Neural cell (in vitro differentiated cells): ENCODE measurements around the gene PDS5B. TPM values are rescaled to one million over a fixed set of nuclear protein-coding genes. Genes with fewer than 3 reads are reported as not detected.

Experiments
- H2AFZ ChIP-seq: fragments of 200-600, 300-800 bp; sonication (generic), shearing (Covaris generic); 2 replicates; pipeline ENCODE4 v1.6.0; 2014; ENCODE audit warnings: low read depth, mild to moderate bottlenecking, antibody characterized with exemption, low read length, moderate library complexity
- H3F3A ChIP-seq: fragments of 200-600 bp; shearing (Covaris generic); 2 replicates; pipeline ENCODE4 v1.6.1; 2016; ENCODE audit warnings: mild to moderate bottlenecking, moderate library complexity, mixed read lengths, antibody characterized with exemption, low read length; ENCODE audit not compliant: insufficient read depth, poor library complexity, severe bottlenecking
- H3K27ac ChIP-seq: fragments of 200-600, 300-800 bp; sonication (generic), shearing (Covaris generic); 2 replicates; pipeline ENCODE4 v1.5.1; 2014; ENCODE audit warnings: mild to moderate bottlenecking, low read length, moderate library complexity
- H3K27me3 ChIP-seq: fragments of 300-800, 200-600 bp; sonication (generic), shearing (Covaris generic); 2 replicates; pipeline ENCODE4 v1.6.0; 2014; ENCODE audit warnings: mild to moderate bottlenecking, low read depth, low read length, moderate library complexity; ENCODE audit not compliant: insufficient read depth
- H3K36me3 ChIP-seq: fragments of 300-800, 200-600 bp; sonication (generic), shearing (Covaris generic); 2 replicates; pipeline ENCODE4 v1.5.1; 2014; ENCODE audit warnings: mild to moderate bottlenecking, antibody characterized with exemption, low read length, moderate library complexity; ENCODE audit not compliant: insufficient read depth
- H3K4me2 ChIP-seq: fragments of 300-800, 200-600 bp; sonication (generic), shearing (Covaris generic); 2 replicates; pipeline ENCODE4 v1.6.0; 2014; ENCODE audit warnings: mild to moderate bottlenecking, low read length
- H3K4me3 ChIP-seq: fragments of 300-800, 200-600 bp; sonication (generic), shearing (Covaris generic); 2 replicates; pipeline ENCODE4 v1.5.1; 2014; ENCODE audit warnings: mild to moderate bottlenecking, low read length, moderate library complexity
- H3K79me2 ChIP-seq: fragments of 200-600 bp; shearing (Covaris generic); replicated peaks from 2 replicates; pipeline ENCODE4 v1.6.0; 2014; ENCODE audit warnings: mild to moderate bottlenecking, low read length, moderate library complexity; ENCODE audit not compliant: insufficient read depth
- H3K9ac ChIP-seq: fragments of 300-800, 200-600 bp; sonication (generic), shearing (Covaris generic); 2 replicates; pipeline ENCODE4 v1.6.1; 2016; ENCODE audit warnings: mild to moderate bottlenecking, low read length, mixed read lengths
- H3K9me2 ChIP-seq: fragments of 200-600 bp; shearing (Covaris generic); 2 replicates; pipeline ENCODE4 v1.6.1; 2016; ENCODE audit warnings: mild to moderate bottlenecking, low read length, mixed read lengths; ENCODE audit not compliant: insufficient read depth
- H3K9me3 ChIP-seq: fragments of 200-600, 300-800 bp; sonication (generic), shearing (Covaris generic); 2 replicates; pipeline ENCODE4 v1.6.1; 2016; ENCODE audit warnings: mild to moderate bottlenecking, mixed run types, low read length, moderate library complexity, mixed read lengths
- H4K20me1 ChIP-seq: fragments of 200-600 bp; shearing (Covaris generic); 2 replicates; pipeline ENCODE4 v1.6.1; 2016; ENCODE audit warnings: mild to moderate bottlenecking, mixed run types; ENCODE audit not compliant: insufficient read depth
- CTCF ChIP-seq: fragments of 450-650 bp; IDR thresholded peaks from 2 replicates; pipeline ENCODE4 v1.5.1; 2014; ENCODE audit warnings: antibody characterized with exemption, mild to moderate bottlenecking, moderate library complexity; ENCODE audit not compliant: poor library complexity, severe bottlenecking
- EP300 ChIP-seq: fragments of 450-650 bp; conservative IDR thresholded peaks from 2 replicates; pipeline ENCODE4 v1.6.1; 2014; ENCODE audit warnings: antibody characterized with exemption, mild to moderate bottlenecking, moderate library complexity; ENCODE audit not compliant: poor library complexity, severe bottlenecking
- EZH2 ChIP-seq: fragments of 200-600, 300-800 bp; shearing (Covaris generic), sonication (generic); IDR thresholded peaks from 2 replicates; pipeline ENCODE4 v1.6.1; 2014; ENCODE audit warnings: antibody characterized with exemption, low read length, borderline replicate concordance, mild to moderate bottlenecking; ENCODE audit not compliant: insufficient read depth, poor library complexity, severe bottlenecking
- MXI1 ChIP-seq: fragments of 450-650 bp; conservative IDR thresholded peaks from 2 replicates; pipeline ENCODE4 v1.6.1; 2014; ENCODE audit warnings: antibody characterized with exemption, mild to moderate bottlenecking; ENCODE audit not compliant: poor library complexity, severe bottlenecking
- POLR2AphosphoS5 ChIP-seq: IDR thresholded peaks from 2 replicates; pipeline ENCODE4 v1.6.1; 2012
- RAD21 ChIP-seq: fragments of 450-650 bp; conservative IDR thresholded peaks from 2 replicates; pipeline ENCODE4 v1.6.1; 2014; ENCODE audit warnings: antibody characterized with exemption, mild to moderate bottlenecking, moderate library complexity
- REST ChIP-seq: IDR thresholded peaks from 2 replicates; pipeline ENCODE4 v1.6.1; 2012; ENCODE audit warnings: borderline replicate concordance
- SMC3 ChIP-seq: fragments of 450-650 bp; conservative IDR thresholded peaks from 2 replicates; pipeline ENCODE4 v1.6.1; 2014; ENCODE audit warnings: antibody characterized with exemption, mild to moderate bottlenecking, moderate library complexity; ENCODE audit not compliant: poor library complexity
- TAF1 ChIP-seq: IDR thresholded peaks from 2 replicates; pipeline ENCODE4 v1.6.1; 2012; ENCODE audit warnings: low read depth
- polyA minus RNA-seq: library from RNA; depleted of rRNA, polyadenylated mRNA; stranded (reverse); fragments of >200 nt; gene quantifications from 2 replicates; pipeline ENCODE4 v1.2.3, GENCODE V29; 2014
- polyA plus RNA-seq: library from polyadenylated mRNA; depleted of rRNA; stranded (reverse); fragments of >200 nt; gene quantifications from 2 replicates; pipeline ENCODE4 v1.2.3, GENCODE V29; 2014

Gene PDS5B
- polyA plus RNA-seq (27.6 and 28.9 TPM in 2 replicates), polyA minus RNA-seq (150 and 191 TPM in 2 replicates)

- H3K36me3 ChIP-seq = no peaks in the 10 kb centered on the region
- no peaks in the 10 kb centered on the region for H3K9me3 ChIP-seq
- no peaks in the 10 kb centered on the region for H3F3A ChIP-seq
- peak; percentile 72 for TF ChIP-seq EP300
- peak; percentile 100 for TF ChIP-seq RAD21
- peak; percentile 99 for TF ChIP-seq CTCF
- TF ChIP-seq EZH2 = no peak
- peak; percentile 71 for TF ChIP-seq TAF1
- peak; percentile 86 for TF ChIP-seq MXI1
- TF ChIP-seq SMC3 = peak; percentile 99
- no peak for TF ChIP-seq REST
- TF ChIP-seq POLR2AphosphoS5 = peak; percentile 62
- H4K20me1 ChIP-seq = peaks cover 4% of the 10 kb centered on the region
- peak within 1 kb of the TSS; percentile 85 for H3K27ac ChIP-seq
- no peaks in the 10 kb centered on the region for H3K9me2 ChIP-seq
- peak within 1 kb of the TSS; percentile 91 for H2AFZ ChIP-seq
- H3K79me2 ChIP-seq = peaks cover 39% of the 10 kb centered on the region
- no peaks in the 10 kb centered on the region for H3K27me3 ChIP-seq
- H3K9ac ChIP-seq = peak within 1 kb of the TSS; percentile 81
- peak within 1 kb of the TSS; percentile 90 for H3K4me2 ChIP-seq
- H3K4me3 ChIP-seq = peak within 1 kb of the TSS; percentile 90
Measured at GRCh38 chr13:32586080-32586900, at the start of gene PDS5B. Gene PDS5B (plus strand): TSS chr13:32586452. CDS start chr13:32648773, 62,321 bp downstream.

- Histone ChIP-seq H3K9me2 (no peaks in the 10 kb centered on the region), H4K20me1 (no peaks in the 10 kb centered on the region), H3K9me3 (no peaks in the 10 kb centered on the region), H3K4me2 (peak overlapping the region; percentile 52), H3K9ac (peak overlapping the region; percentile 75), H3F3A (no peaks in the 10 kb centered on the region), H3K27ac (peak overlapping the region; percentile 83), H3K27me3 (no peaks in the 10 kb centered on the region), H2AFZ (peak overlapping the region; percentile 75), H3K36me3 (peaks cover 19% of the 10 kb centered on the region), H3K79me2 (peaks cover 52% of the 10 kb centered on the region), H3K4me3 (peak overlapping the region; percentile 75)
- TF ChIP-seq EZH2 (no peak), RAD21 (no peak), MXI1 (no peak), CTCF (no peak), SMC3 (no peak), EP300 (no peak), TAF1 (no peak), REST (no peak), POLR2AphosphoS5 (no peak)
Measured at GRCh38 chr13:32537580-32538142, 48.6 kb upstream of the PDS5B start.
